Choroid plexus epithelial cell (primary cell): ENCODE measurements around the gene SMC3.
A peak's percentile ranks its signal among the peaks of the same experiment; 100 is the strongest.

Experiments used
- DNase-seq: peaks from one replicate; pipeline ENCODE4 v3.0.0-alpha.2; 2010; ENCODE audit warnings: low read depth
- H3K4me3 ChIP-seq: 2 replicates; pipeline ENCODE4 v1.5.1; 2011; ENCODE audit warnings: low read depth, mild to moderate bottlenecking, control low read depth, low read length, moderate library complexity
- CTCF ChIP-seq: conservative IDR thresholded peaks from 2 replicates; pipeline ENCODE4 v1.5.1; 2011; ENCODE audit warnings: low read depth, mild to moderate bottlenecking, control low read depth, inconsistent platforms, low read length, moderate library complexity

The SMC3 gene

DNA sequence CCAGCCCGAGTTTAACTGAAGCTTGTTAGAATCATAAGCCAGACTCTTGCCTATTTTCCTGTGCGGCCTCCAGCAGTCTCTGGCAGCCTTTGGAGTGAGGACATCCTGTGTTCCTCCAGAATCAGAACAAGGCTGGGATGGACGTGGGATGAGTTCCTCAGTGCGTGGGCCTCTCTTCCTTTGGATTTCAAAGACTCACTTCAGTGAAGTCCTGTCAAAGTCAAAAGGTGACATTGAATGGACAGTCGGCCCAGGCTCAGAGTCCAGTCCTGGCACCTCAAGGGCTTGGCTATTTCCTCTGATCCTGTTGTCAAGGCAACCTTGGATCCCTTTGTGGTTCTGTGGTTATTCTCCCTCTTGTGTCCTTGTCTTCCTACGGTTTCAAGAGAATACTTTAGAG is 21.4 kb upstream of the SMC3 start:
- no peak for DNase-seq
- no peak overlapping the region for H3K4me3 ChIP-seq
- TF ChIP-seq CTCF: no peak

DNA sequence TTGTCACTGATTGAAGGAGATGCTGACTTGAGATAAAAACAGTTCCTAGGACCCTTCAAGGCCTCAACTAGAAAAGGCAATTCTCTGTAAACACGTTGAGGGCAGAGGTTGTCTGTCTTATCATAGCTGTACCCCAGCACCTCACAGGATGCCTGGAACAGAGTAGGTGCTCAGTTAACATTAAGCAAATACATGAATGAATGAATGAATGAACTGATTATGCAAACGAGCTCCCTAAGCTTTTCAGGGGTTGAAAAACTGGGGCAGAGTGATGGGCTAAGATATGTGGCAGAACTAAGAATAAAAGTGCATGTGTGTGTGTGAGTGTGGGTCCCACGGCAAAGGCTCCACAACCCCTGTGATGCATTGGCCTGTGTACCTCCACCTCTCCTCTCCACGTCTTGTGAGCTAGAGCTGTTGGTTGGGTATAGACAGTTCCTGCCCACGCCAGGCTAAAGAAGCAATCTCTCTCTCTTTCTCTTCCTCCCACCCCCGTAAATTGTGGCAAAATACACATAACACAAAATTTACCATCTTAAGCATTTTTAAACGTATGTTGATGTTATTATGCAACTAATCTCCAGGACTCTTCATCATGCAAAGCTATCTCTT is 20.9 kb upstream of the SMC3 start:
- no peak overlapping the region for H3K4me3 ChIP-seq
- no peak for DNase-seq
- TF ChIP-seq CTCF: no peak

GRCh38 chr10:110547139-110547761 is 20.2 kb upstream of the SMC3 start:
- H3K4me3 ChIP-seq: no peak overlapping the region
- TF ChIP-seq CTCF: peak; percentile 76
- peak; percentile 84 for DNase-seq

DNA sequence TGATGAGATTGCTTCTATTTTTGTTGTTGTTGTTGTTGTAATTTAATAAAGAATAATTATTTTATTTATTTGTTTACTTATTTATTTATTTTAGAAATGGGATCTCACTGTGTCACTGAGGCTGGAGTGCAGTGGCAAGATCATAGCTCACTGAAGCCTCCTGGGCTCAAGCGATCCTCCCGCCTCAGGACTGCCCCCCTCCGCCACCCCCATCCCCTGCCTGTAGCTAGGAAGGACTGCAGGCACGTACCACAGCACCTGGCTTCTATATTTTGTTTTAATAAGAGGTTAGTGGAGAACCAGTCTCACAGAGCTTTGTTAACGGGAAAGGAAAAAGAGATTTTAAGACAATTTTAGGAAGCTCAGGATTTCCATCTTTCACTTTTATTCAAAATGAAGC is 19.5 kb upstream of the SMC3 start:
- no peak for DNase-seq
- H3K4me3 ChIP-seq: no peak overlapping the region
- TF ChIP-seq CTCF: no peak

DNA sequence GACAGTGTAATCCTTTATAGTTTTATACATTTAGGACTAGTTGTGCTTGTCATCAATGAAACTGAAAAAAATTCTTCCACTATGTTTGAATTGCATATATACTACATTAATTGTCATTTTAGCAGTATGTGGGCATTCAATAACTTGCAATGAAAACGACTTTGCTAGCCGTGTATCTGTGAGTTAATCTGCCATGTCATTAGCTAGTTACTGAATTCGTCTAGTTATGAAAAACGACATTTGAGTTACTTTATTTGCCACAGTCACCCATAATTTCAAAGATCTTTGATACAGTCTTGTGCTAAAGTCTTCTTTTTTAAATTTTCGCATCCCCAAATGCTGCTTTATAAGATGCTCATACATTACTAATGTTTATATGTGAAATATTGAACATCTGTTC is 18.3 kb upstream of the SMC3 start:
- DNase-seq: no peak
- TF ChIP-seq CTCF: no peak
- no peak overlapping the region for H3K4me3 ChIP-seq

GRCh38 chr10:110553905-110554304 is 13.6 kb upstream of the SMC3 start:
- peak; percentile 40 for DNase-seq
- TF ChIP-seq CTCF: no peak

DNA sequence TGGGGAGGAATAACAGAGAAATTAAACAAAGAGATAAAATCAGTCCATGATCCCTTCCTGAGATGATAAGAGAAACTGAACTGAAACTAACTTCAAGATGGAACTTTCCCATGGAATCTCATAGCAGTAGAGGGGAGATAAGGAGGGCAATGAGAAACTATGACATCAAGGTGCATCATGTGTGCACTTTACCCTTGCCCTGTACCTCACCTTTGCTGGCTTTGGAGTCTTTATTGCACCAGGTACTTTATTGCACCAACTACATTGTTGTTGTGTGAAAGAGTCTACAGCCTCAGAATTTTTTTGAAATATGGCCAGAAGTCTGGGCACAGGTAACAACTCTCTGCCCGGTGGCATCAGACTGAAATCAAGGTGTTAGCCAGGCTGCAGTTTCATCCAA is 11.2 kb upstream of the SMC3 start:
- TF ChIP-seq CTCF: no peak
- no peak for DNase-seq
- H3K4me3 ChIP-seq: no peak overlapping the region

More at GRCh38 chr10:110553905-110554304, 13.6 kb upstream of the SMC3 start:
- H3K4me3 ChIP-seq: no peak overlapping the region
